ENCODE data around the gene NSD1. TPM values are rescaled to one million over a fixed set of nuclear protein-coding genes. Genes with fewer than 3 reads are reported as not detected.

The NSD1 gene
- polyA plus RNA-seq, 1 donor from 2014 or later = 12.8 TPM

- no peaks in the 10 kb centered on the region for H3K79me2 ChIP-seq (replicated peaks; ENCODE audit: insufficient read depth, low read length)
- TF ChIP-seq RAD21 (conservative IDR thresholded peaks at IDR 0.05) = no peak
- H3K9ac ChIP-seq (ENCODE audit: low read length) = no peak overlapping the region
- no peaks in the 10 kb centered on the region for H4K20me1 ChIP-seq (ENCODE audit: insufficient read depth)
- no peaks in the 10 kb centered on the region for H3F3A ChIP-seq (ENCODE audit: insufficient read depth, low read length, poor library complexity, severe bottlenecking)
- no peaks in the 10 kb centered on the region for H3K27me3 ChIP-seq (ENCODE audit: insufficient read depth, low read depth, low read length)
- H3K9me2 ChIP-seq (ENCODE audit: insufficient read depth, low read length) = no peaks in the 10 kb centered on the region
- no peaks in the 10 kb centered on the region for H3K36me3 ChIP-seq (ENCODE audit: insufficient read depth, low read length)
- no peak overlapping the region for H2AFZ ChIP-seq (ENCODE audit: low read depth, low read length)
- no peak overlapping the region for H3K4me3 ChIP-seq (ENCODE audit: low read length)
- H3K27ac ChIP-seq (ENCODE audit: low read length) = no peak overlapping the region
- no peak overlapping the region for H3K4me2 ChIP-seq (ENCODE audit: low read length)
- no peaks in the 10 kb centered on the region for H3K9me3 ChIP-seq (ENCODE audit: low read length)
Observed at GRCh38 chr5:177276886-177277285, 143.3 kb downstream of the NSD1 start.

GRCh38 chr5:177288191-177288590, 154.6 kb downstream of the NSD1 start:
- no peaks in the 10 kb centered on the region for H3K36me3 ChIP-seq (ENCODE audit: insufficient read depth, low read length)
- H3K9ac ChIP-seq (ENCODE audit: low read length) = no peak overlapping the region
- TF ChIP-seq POLR2AphosphoS5 (IDR thresholded peaks at IDR 0.05) (no peak), TAF1 (IDR thresholded peaks at IDR 0.05; ENCODE audit: low read depth) (no peak), SMC3 (conservative IDR thresholded peaks at IDR 0.05; ENCODE audit: poor library complexity) (no peak), RAD21 (conservative IDR thresholded peaks at IDR 0.05) (no peak), REST (IDR thresholded peaks at IDR 0.05; ENCODE audit: borderline replicate concordance) (no peak), CTCF (IDR thresholded peaks at IDR 0.05; ENCODE audit: poor library complexity, severe bottlenecking) (no peak), EP300 (conservative IDR thresholded peaks at IDR 0.05; ENCODE audit: poor library complexity, severe bottlenecking) (no peak), EZH2 (IDR thresholded peaks at IDR 0.05; ENCODE audit: borderline replicate concordance, insufficient read depth, low read length, poor library complexity, severe bottlenecking) (no peak), MXI1 (conservative IDR thresholded peaks at IDR 0.05; ENCODE audit: poor library complexity, severe bottlenecking) (no peak)
- H2AFZ ChIP-seq (ENCODE audit: low read depth, low read length) = no peak overlapping the region
- no peaks in the 10 kb centered on the region for H3K9me3 ChIP-seq (ENCODE audit: low read length)
- H3K9me2 ChIP-seq (ENCODE audit: insufficient read depth, low read length) = no peaks in the 10 kb centered on the region
- H4K20me1 ChIP-seq (ENCODE audit: insufficient read depth) = no peaks in the 10 kb centered on the region
- no peak overlapping the region for H3K4me3 ChIP-seq (ENCODE audit: low read length)
- H3K79me2 ChIP-seq (replicated peaks; ENCODE audit: insufficient read depth, low read length) = no peaks in the 10 kb centered on the region
- H3K27me3 ChIP-seq (ENCODE audit: insufficient read depth, low read depth, low read length) = no peaks in the 10 kb centered on the region
- H3K4me2 ChIP-seq (ENCODE audit: low read length) = no peak overlapping the region
- H3F3A ChIP-seq (ENCODE audit: insufficient read depth, low read length, poor library complexity, severe bottlenecking) = no peaks in the 10 kb centered on the region
- no peak overlapping the region for H3K27ac ChIP-seq (ENCODE audit: low read length)

Measured in neural cell (in vitro differentiated cells).